Measurements from ENCODE around the gene CMYA5.

Gene CMYA5

GRCh38 chr5:79729679-79730078 is 40.0 kb downstream of the CMYA5 start:
- in situ Hi-C loops (cut with MboI; ENCODE audit: low sequenced_read_pairs, unreplicated experiment), result no loop called here
- no peak for DNase-seq (ENCODE audit: low spot score)
- TF ChIP-seq, protein P1, sequence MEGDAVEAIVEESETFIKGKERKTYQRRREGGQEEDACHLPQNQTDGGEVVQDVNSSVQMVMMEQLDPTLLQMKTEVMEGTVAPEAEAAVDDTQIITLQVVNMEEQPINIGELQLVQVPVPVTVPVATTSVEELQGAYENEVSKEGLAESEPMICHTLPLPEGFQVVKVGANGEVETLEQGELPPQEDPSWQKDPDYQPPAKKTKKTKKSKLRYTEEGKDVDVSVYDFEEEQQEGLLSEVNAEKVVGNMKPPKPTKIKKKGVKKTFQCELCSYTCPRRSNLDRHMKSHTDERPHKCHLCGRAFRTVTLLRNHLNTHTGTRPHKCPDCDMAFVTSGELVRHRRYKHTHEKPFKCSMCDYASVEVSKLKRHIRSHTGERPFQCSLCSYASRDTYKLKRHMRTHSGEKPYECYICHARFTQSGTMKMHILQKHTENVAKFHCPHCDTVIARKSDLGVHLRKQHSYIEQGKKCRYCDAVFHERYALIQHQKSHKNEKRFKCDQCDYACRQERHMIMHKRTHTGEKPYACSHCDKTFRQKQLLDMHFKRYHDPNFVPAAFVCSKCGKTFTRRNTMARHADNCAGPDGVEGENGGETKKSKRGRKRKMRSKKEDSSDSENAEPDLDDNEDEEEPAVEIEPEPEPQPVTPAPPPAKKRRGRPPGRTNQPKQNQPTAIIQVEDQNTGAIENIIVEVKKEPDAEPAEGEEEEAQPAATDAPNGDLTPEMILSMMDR (IDR thresholded peaks at IDR 0.05; ENCODE audit: borderline replicate concordance, control extremely low read depth, extremely low read depth, insufficient read depth, missing control alignments), result no peak

- no peak for DNase-seq (ENCODE audit: low spot score)
- in situ Hi-C loops (cut with MboI; ENCODE audit: low sequenced_read_pairs, unreplicated experiment), result no loop called here
- TF ChIP-seq, protein P1 (IDR thresholded peaks at IDR 0.05; ENCODE audit: borderline replicate concordance, control extremely low read depth, extremely low read depth, insufficient read depth, missing control alignments), result no peak
These were observed 40.9 kb downstream of the CMYA5 start for GRCh38 chr5:79730564-79730963.

DNA sequence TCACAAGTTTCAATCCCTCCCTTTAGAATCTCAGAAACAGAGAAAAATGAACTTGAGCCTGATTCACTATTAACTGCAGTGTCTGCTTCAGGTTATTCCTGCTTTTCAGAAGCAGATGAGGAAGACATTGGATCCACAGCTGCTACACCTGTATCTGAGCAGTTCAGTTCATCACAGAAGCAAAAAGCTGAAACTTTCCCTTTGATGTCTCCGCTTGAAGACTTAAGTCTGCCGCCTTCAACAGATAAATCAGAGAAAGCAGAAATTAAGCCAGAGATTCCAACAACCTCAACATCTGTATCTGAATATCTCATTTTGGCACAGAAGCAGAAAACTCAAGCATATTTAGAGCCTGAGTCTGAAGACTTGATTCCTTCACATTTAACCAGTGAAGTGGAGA is 42.1 kb downstream of the CMYA5 start:
- in situ Hi-C loops (cut with MboI; ENCODE audit: low sequenced_read_pairs, unreplicated experiment), result no loop called here
- no peak for DNase-seq (ENCODE audit: low spot score)
- TF ChIP-seq, protein P1 (IDR thresholded peaks at IDR 0.05; ENCODE audit: borderline replicate concordance, control extremely low read depth, extremely low read depth, insufficient read depth, missing control alignments), result no peak

DNA sequence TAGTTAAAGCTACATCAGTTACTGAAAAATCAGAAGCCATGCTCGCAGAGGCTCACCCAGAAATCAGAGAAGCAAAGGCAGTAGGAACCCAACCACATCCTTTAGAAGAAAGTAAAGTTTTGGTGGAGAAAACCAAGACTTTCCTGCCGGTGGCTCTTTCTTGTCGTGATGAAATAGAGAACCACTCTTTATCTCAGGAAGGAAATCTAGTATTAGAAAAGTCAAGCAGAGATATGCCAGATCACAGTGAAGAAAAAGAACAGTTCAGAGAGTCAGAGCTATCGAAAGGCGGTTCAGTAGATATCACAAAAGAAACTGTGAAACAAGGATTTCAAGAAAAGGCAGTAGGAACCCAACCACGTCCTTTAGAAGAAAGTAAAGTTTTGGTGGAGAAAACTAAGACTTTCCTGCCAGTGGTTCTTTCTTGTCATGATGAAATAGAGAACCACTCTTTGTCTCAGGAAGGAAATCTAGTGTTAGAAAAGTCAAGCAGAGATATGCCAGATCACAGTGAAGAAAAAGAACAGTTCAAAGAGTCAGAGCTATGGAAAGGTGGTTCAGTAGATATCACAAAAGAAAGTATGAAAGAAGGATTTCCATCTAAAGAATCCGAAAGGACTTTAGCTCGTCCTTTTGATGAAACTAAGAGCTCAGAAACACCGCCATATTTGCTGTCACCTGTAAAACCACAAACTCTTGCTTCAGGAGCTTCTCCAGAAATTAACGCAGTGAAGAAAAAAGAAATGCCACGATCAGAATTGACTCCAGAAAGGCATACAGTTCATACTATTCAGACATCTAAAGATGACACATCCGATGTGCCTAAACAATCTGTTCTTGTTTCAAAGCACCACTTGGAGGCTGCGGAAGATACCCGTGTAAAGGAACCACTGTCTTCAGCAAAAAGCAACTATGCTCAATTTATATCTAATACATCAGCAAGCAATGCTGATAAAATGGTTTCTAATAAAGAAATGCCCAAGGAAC is 47.2 kb downstream of the CMYA5 start:
- DNase-seq (ENCODE audit: low spot score), result no peak
- TF ChIP-seq, protein P1 (IDR thresholded peaks at IDR 0.05; ENCODE audit: borderline replicate concordance, control extremely low read depth, extremely low read depth, insufficient read depth, missing control alignments), result no peak
- in situ Hi-C loops (cut with MboI; ENCODE audit: low sequenced_read_pairs, unreplicated experiment), result no loop called here

DNA sequence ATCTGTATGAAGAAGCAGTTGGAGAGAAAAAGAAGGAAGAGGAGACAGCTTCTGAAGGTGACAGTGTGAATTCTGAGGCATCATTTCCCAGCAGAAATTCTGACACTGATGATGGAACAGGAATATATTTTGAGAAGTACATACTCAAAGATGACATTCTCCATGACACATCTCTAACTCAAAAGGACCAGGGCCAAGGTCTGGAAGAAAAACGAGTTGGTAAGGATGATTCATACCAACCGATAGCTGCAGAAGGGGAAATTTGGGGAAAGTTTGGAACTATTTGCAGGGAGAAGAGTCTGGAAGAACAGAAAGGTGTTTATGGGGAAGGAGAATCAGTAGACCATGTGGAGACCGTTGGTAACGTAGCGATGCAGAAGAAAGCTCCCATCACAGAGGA is 48.7 kb downstream of the CMYA5 start:
- DNase-seq (ENCODE audit: low spot score), result no peak
- in situ Hi-C loops (cut with MboI; ENCODE audit: low sequenced_read_pairs, unreplicated experiment), result no loop called here
- TF ChIP-seq, protein P1 (IDR thresholded peaks at IDR 0.05; ENCODE audit: borderline replicate concordance, control extremely low read depth, extremely low read depth, insufficient read depth, missing control alignments), result no peak

DNA sequence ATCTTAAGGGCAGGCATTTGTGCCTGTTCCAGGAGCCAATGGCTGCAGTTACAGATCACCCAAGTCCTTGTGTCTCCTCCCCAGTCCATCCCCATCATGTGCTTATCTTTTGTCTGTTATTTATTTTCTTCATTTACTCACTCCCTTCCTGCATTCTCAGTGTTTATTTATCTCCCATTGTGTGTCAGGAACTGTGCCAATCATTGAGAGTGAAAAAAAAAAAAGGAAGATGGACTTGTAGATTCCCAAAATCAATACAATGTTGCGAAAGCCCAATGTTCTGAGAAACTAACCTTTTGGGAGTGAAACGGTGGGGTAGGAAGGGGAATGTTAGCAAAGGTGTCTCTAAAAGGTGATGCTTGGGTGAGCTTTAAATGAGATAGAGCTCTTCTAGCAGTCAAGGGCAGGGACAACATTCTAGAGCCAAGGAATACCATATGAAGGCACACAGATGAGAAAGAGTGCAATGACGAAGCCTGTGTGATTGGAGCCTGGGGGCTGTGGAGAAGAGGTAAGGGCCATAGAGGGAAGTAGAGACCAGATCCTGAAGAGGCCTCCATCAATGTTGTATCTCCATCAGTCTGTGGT is 53.0 kb downstream of the CMYA5 start:
- TF ChIP-seq, protein P1 (IDR thresholded peaks at IDR 0.05; ENCODE audit: borderline replicate concordance, control extremely low read depth, extremely low read depth, insufficient read depth, missing control alignments), result no peak
- no peak for DNase-seq (ENCODE audit: low spot score)
- in situ Hi-C loops (cut with MboI; ENCODE audit: low sequenced_read_pairs, unreplicated experiment), result no loop called here
